Stomach (tissue), 9 donors: ENCODE measurements around the gene DNAJB1. TPM values are rescaled to one million over a fixed set of nuclear protein-coding genes. Genes with fewer than 3 reads are reported as not detected.

Experiments used
- DNase-seq, 2 donors: peaks; one replicate each; pipeline versions ENCODE4 v3.0.0 to v3.0.0-alpha.2; 2013 to 2019
- H3K27ac ChIP-seq, 5 donors: fragments of 200-600 bp in 4 of 5; sonication (generic) in 4 of 5; one replicate each; pipeline ENCODE4 v1.5.1; 2013 to 2019; ENCODE audit warnings: mild to moderate bottlenecking in 1 of 5, moderate library complexity in 1 of 5
- H3K27me3 ChIP-seq, 3 donors: fragments of 200-600 bp; sonication (generic); one replicate each; pipeline ENCODE4 v1.5.1; 2017 to 2019; ENCODE audit warnings: mixed run types in 1 of 3
- H3K36me3 ChIP-seq, 4 donors: fragments of 200-600 bp; sonication (generic); 1 replicate in 3 of 4; 2 replicates in 1 of 4; pipeline ENCODE4 v1.5.1; 2016 to 2019
- H3K4me1 ChIP-seq, 4 donors: fragments of 200-600 bp; sonication (generic); one replicate each; pipeline ENCODE4 v1.5.1; 2016 to 2019
- H3K4me3 ChIP-seq, 4 donors: fragments of 200-600 bp; sonication (generic) in 3 of 4; one replicate each; pipeline ENCODE4 v1.5.1; 2016 to 2019; ENCODE audit warnings: mild to moderate bottlenecking in 1 of 4
- H3K9me3 ChIP-seq, 4 donors: fragments of 200-600 bp; sonication (generic); one replicate each; pipeline ENCODE4 v1.5.1; 2016 to 2019
- EP300 ChIP-seq: sonication (generic); formaldehyde crosslinking; IDR thresholded peaks from one replicate; pipeline ENCODE4 v1.6.1; 2017; ENCODE audit warnings: antibody characterized with exemption
- POLR2A ChIP-seq, 4 donors: fragments of 450-650 bp; IDR thresholded peaks; one replicate each; pipeline ENCODE4 v1.6.1; 2016; ENCODE audit warnings: antibody characterized with exemption in 4 of 4, control low read depth in 2 of 4, mild to moderate bottlenecking in 1 of 4, moderate library complexity in 1 of 4
- POLR2AphosphoS5 ChIP-seq, 3 donors: sonication (generic); formaldehyde crosslinking; IDR thresholded peaks; one replicate each; pipeline ENCODE4 v1.6.1; 2016; ENCODE audit warnings: antibody characterized with exemption in 3 of 3
- WGBS, 5 donors: extraction: QIAGEN DNeasy Blood & Tissue Kit in 3 of 5; methylation state at CpG; one replicate each; pipeline versions ENCODE4 v1.1.5 to v1.1.7; 2013 to 2018; 5-methylcytosine and 5-hydroxymethylcytosine counted together
- intact Hi-C: fragments of 100-400 bp; cut with DNase I; formaldehyde crosslinking; loops from one replicate; pipeline ENCODE4 v1.15.1; 2023; ENCODE audit warnings: low total_unique reads
- polyA plus RNA-seq, 3 donors: library from polyadenylated mRNA; stranded (reverse); fragments of 200-250 nt; gene quantifications; one replicate each; pipeline ENCODE4 v1.2.3, GENCODE V29; 2013
- total RNA-seq, 5 donors: library from RNA; depleted of rRNA; stranded (reverse); fragments of >200 nt; gene quantifications; one replicate each; pipeline versions ENCODE4 v1.1.0 to v1.2.3, GENCODE V29; 2014 to 2016
- TF ChIP-seq, protein P1 (sequence below), 7 experiments: fragments of 450-650 bp in 4 of 7; fragments of 200-600 bp in 3 of 7; sonication (generic) in 3 of 7; IDR thresholded peaks; one replicate each; pipeline ENCODE4 v1.5.1; 2016 to 2019; ENCODE audit warnings: antibody characterized with exemption in 7 of 7, control low read depth in 2 of 7, mild to moderate bottlenecking in 1 of 7
- donor health status: healthy with polysubstance abuse.
- donor health status: Bipolar disorder and iron deficiency.
- donor health status: healthy.

The DNAJB1 gene
- total and polyA plus RNA-seq, 8 donors: 9.9 to 85.8 (median 50.4) TPM

GRCh38 chr19:14478113-14478545 is 40.1 kb downstream of the DNAJB1 start:
- peak in 1 of 2 donors; percentile 35 for DNase-seq
- Histone ChIP-seq H3K4me1 (peaks cover 48 to 64% (median 52%) of the 10 kb centered on the region in 4 donors), H3K9me3 (no peaks in the 10 kb centered on the region), H3K4me3 (no peak overlapping the region), H3K36me3 (peaks cover 25 to 55% (median 54%) of the 10 kb centered on the region in 4 donors), H3K27ac (peak overlapping the region in 3 of 5 donors; percentile 73 to 82 (median 74)), H3K27me3 (peaks cover 0 to 34% (median 19%) of the 10 kb centered on the region in 3 donors)
- WGBS, 5 donors: 71 to 90% (median 80%) methylated on average over 12 to 24 of the region's 24 CpGs
- intact Hi-C loops: no loop called here
- TF ChIP-seq POLR2A (IDR thresholded peaks at IDR 0.05): no peak
- no peak for TF ChIP-seq POLR2AphosphoS5 (IDR thresholded peaks at IDR 0.05)
- TF ChIP-seq, protein P1, sequence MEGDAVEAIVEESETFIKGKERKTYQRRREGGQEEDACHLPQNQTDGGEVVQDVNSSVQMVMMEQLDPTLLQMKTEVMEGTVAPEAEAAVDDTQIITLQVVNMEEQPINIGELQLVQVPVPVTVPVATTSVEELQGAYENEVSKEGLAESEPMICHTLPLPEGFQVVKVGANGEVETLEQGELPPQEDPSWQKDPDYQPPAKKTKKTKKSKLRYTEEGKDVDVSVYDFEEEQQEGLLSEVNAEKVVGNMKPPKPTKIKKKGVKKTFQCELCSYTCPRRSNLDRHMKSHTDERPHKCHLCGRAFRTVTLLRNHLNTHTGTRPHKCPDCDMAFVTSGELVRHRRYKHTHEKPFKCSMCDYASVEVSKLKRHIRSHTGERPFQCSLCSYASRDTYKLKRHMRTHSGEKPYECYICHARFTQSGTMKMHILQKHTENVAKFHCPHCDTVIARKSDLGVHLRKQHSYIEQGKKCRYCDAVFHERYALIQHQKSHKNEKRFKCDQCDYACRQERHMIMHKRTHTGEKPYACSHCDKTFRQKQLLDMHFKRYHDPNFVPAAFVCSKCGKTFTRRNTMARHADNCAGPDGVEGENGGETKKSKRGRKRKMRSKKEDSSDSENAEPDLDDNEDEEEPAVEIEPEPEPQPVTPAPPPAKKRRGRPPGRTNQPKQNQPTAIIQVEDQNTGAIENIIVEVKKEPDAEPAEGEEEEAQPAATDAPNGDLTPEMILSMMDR (IDR thresholded peaks at IDR 0.05): no peak
- no peak for TF ChIP-seq EP300

GRCh38 chr19:14477418-14478112 is 40.6 kb downstream of the DNAJB1 start:
- intact Hi-C loops: no loop called here
- Histone ChIP-seq H3K27me3 (peaks cover 0 to 40% (median 25%) of the 10 kb centered on the region in 3 donors), H3K27ac (peak overlapping the region; percentile 1 to 82 (median 73)), H3K4me1 (peaks cover 52 to 69% (median 58%) of the 10 kb centered on the region in 4 donors), H3K4me3 (no peak overlapping the region), H3K9me3 (no peaks in the 10 kb centered on the region), H3K36me3 (peaks cover 23 to 51% (median 49%) of the 10 kb centered on the region in 4 donors)
- peak in 1 of 2 donors; percentile 89 for DNase-seq
- 56 to 75% (median 66%) methylated on average over 9 to 10 of the region's 10 CpGs for WGBS, 5 donors
- TF ChIP-seq POLR2A (IDR thresholded peaks at IDR 0.05) (no peak), POLR2AphosphoS5 (IDR thresholded peaks at IDR 0.05) (no peak), EP300 (no peak)
- TF ChIP-seq, protein P1 (IDR thresholded peaks at IDR 0.05): no peak

DNA sequence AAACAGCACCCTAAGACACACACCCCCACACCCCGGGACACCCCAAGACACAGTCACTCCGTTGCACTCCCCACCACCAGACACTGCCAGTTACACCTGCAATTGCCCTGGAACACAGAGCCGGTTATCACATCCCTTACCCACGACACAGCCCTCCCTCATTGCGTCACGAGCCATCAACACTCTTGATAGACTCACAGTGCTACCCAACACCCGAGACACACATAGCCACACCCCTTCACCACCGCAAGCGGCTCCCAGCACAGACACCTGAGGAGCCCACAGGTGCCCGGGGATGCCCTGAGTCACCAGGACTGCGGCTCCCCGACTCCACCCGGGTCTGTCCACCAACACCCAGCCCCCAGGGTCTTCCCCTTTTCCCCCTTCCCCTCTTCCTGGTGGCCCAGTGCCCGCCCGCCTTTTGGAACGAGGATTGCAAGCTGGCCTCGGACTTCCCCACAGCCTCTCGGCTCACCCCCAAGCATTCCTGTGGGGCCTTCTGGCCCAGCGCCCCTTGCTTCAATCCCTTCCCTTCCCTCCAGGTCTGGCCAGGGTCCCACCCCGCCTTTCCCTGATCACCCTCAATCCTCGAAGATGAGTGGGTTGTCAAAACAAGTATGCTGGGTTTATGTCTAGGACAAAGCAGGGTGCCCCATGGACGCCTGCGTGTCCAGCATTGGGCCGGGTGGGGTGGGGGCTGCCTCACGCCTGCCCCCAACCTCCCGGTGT is 41.4 kb downstream of the DNAJB1 start:
- peak; percentile 51 to 85 for DNase-seq
- peaks cover 0 to 47% (median 29%) of the 10 kb centered on the region in 3 donors for H3K27me3 ChIP-seq
- TF ChIP-seq POLR2A (IDR thresholded peaks at IDR 0.05) (no peak), POLR2AphosphoS5 (IDR thresholded peaks at IDR 0.05) (peak; percentile 5 to 37 (median 25))
- no peaks in the 10 kb centered on the region for H3K9me3 ChIP-seq
- intact Hi-C loops: no loop called here
- H3K4me3 ChIP-seq: no peak overlapping the region
- 36 to 49% (median 45%) methylated on average over 24 to 26 of the region's 26 CpGs for WGBS, 5 donors
- H3K27ac ChIP-seq: peak overlapping the region; percentile 1 to 82 (median 73)
- peaks cover 59 to 77% (median 65%) of the 10 kb centered on the region in 4 donors for H3K4me1 ChIP-seq
- H3K36me3 ChIP-seq: peaks cover 16 to 44% (median 41%) of the 10 kb centered on the region in 4 donors

DNA sequence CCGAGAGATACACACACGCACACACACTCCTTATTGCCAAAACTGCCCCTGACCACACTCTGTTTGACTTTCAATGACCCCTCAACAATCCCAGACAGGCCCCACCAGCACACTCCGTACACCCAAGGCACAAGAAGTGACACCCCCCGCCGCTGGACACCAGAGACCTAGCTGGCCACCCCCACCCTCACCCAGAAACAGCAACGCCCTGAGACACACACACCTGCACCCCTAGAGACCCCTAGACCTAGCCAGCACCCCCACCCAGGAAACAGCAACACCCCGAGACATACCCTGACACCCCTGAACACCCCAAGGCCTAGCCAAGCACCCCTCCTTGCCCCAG is 41.9 kb downstream of the DNAJB1 start:
- intact Hi-C loops: no loop called here
- Histone ChIP-seq H3K4me3 (no peak overlapping the region), H3K4me1 (peaks cover 61 to 81% (median 69%) of the 10 kb centered on the region in 4 donors), H3K27ac (peak overlapping the region in 4 of 5 donors; percentile 18 to 82 (median 74)), H3K36me3 (peaks cover 16 to 46% (median 44%) of the 10 kb centered on the region in 4 donors), H3K27me3 (peaks cover 0 to 47% (median 29%) of the 10 kb centered on the region in 3 donors), H3K9me3 (no peaks in the 10 kb centered on the region)
- DNase-seq: no peak
- 72 to 79% (median 76%) methylated on average over 6 to 7 of the region's 7 CpGs for WGBS, 5 donors
- TF ChIP-seq POLR2A (IDR thresholded peaks at IDR 0.05) (no peak), POLR2AphosphoS5 (IDR thresholded peaks at IDR 0.05) (no peak), EP300 (no peak)
- TF ChIP-seq, protein P1 (IDR thresholded peaks at IDR 0.05): no peak
